SK-N-SH (cell line): Measurements from ENCODE around the gene RCAN1. TPM values are rescaled to one million over a fixed set of nuclear protein-coding genes. Genes with fewer than 3 reads are reported as not detected.

ENCODE experiments used
- CTCF ChIA-PET: fragments of 300-600, 350-600 bp; formaldehyde crosslinking; extraction: SDS; loops from one replicate; lab custom pipeline; 2021; lab: Yijun Ruan, JAX
- POLR2A ChIA-PET: fragments of 350-600 bp; sonication (Branson Sonifier 250); formaldehyde crosslinking; extraction: SDS; loops from one replicate; lab custom pipeline; 2020; ENCODE audit warnings: antibody characterized with exemption, inconsistent platforms; lab: Yijun Ruan, JAX
- DNase-seq: peaks from one replicate; pipeline ENCODE4 v3.0.0; 2012
- H2AFZ ChIP-seq: fragments of 200-600 bp; sonication (generic); 2 replicates; pipeline ENCODE4 v1.8.1; 2016; ENCODE audit warnings: antibody characterized with exemption, mild to moderate bottlenecking, low read depth
- H3F3A ChIP-seq: fragments of 200-600 bp; sonication (generic); replicated peaks from 2 replicates; pipeline ENCODE3; 2016; ENCODE audit warnings: antibody characterized with exemption, mild to moderate bottlenecking; ENCODE audit not compliant: insufficient read depth
- H3K27ac ChIP-seq, 2 experiments: fragments of 200-500 bp in 1 of 2; fragments of 200-600 bp in 1 of 2; sonication (Bioruptor generic) in 1 of 2; sonication (generic), shearing (Covaris generic) in 1 of 2; 2 replicates each; pipeline versions ENCODE4 v1.5.1 to v1.6.1; 2014 to 2016; ENCODE audit warnings: low read depth in 2 of 2, inconsistent platforms in 1 of 2, low read length in 1 of 2, mild to moderate bottlenecking in 1 of 2, mixed read lengths in 1 of 2
- H3K27me3 ChIP-seq: fragments of 200-600 bp; sonication (generic), shearing (Covaris generic); 2 replicates; pipeline ENCODE4 v1.6.1; 2016; ENCODE audit warnings: mixed run types; ENCODE audit not compliant: insufficient read depth
- H3K36me3 ChIP-seq, 2 experiments: fragments of 200-500 bp in 1 of 2; fragments of 200-600 bp in 1 of 2; sonication (Bioruptor generic) in 1 of 2; sonication (generic) in 1 of 2; replicated peaks in 1 of 2; 2 replicates each; pipeline versions ENCODE3 to v1.5.1; 2014 to 2016; ENCODE audit warnings: low read length in 1 of 2, mild to moderate bottlenecking in 1 of 2; ENCODE audit not compliant: insufficient read depth in 2 of 2, control insufficient read depth in 1 of 2
- H3K4me1 ChIP-seq, 2 experiments: fragments of 200-500 bp in 1 of 2; fragments of 200-600 bp in 1 of 2; sonication (Bioruptor generic) in 1 of 2; sonication (generic), shearing (Covaris generic) in 1 of 2; 2 replicates each; pipeline versions ENCODE4 v1.5.1 to v1.6.1; 2014 to 2016; ENCODE audit warnings: low read depth in 1 of 2, low read length in 1 of 2, mixed run types in 1 of 2; ENCODE audit not compliant: insufficient read depth in 2 of 2, control insufficient read depth in 1 of 2
- H3K4me2 ChIP-seq: fragments of 200-600 bp; sonication (generic), shearing (Covaris generic); 2 replicates; pipeline ENCODE4 v1.6.1; 2017; ENCODE audit warnings: mixed run types
- H3K4me3 ChIP-seq, 2 experiments: fragments of 200-500 bp in 1 of 2; fragments of 200-600 bp in 1 of 2; sonication (Bioruptor generic) in 1 of 2; sonication (generic), shearing (Covaris generic) in 1 of 2; 2 replicates each; pipeline versions ENCODE4 v1.5.1 to v1.8.1; 2014 to 2016; ENCODE audit warnings: low read depth in 2 of 2, inconsistent platforms in 1 of 2, low read length in 1 of 2, mild to moderate bottlenecking in 1 of 2, mixed read lengths in 1 of 2, moderate library complexity in 1 of 2
- H3K79me2 ChIP-seq: fragments of 200-600 bp; sonication (generic); 2 replicates; pipeline ENCODE4 v1.8.1; 2017; ENCODE audit warnings: mild to moderate bottlenecking; ENCODE audit not compliant: insufficient read depth
- H3K9ac ChIP-seq: fragments of 200-600 bp; sonication (generic); 2 replicates; pipeline ENCODE4 v1.6.1; 2017; ENCODE audit warnings: mixed run types
- H3K9me2 ChIP-seq: fragments of 200-600 bp; sonication (generic); 2 replicates; pipeline ENCODE4 v1.6.1; 2017; ENCODE audit warnings: mixed run types
- H3K9me3 ChIP-seq: fragments of 200-600 bp; sonication (generic); 2 replicates; pipeline ENCODE4 v1.6.1; 2017; ENCODE audit warnings: mixed run types, mild to moderate bottlenecking, moderate library complexity
- H4K20me1 ChIP-seq: fragments of 200-600 bp; sonication (generic); 2 replicates; pipeline ENCODE4 v1.6.1; 2017; ENCODE audit warnings: mild to moderate bottlenecking, mixed run types; ENCODE audit not compliant: insufficient read depth
- CHD2 ChIP-seq: fragments of 150-350 bp; IDR thresholded peaks from 2 replicates; pipeline ENCODE4 v1.6.1; 2018; ENCODE audit warnings: low read length; ENCODE audit not compliant: partially characterized antibody
- FOSL2 ChIP-seq: IDR thresholded peaks from 2 replicates; pipeline ENCODE4 v1.4.0; 2012; ENCODE audit warnings: low read depth, mild to moderate bottlenecking, moderate library complexity, borderline replicate concordance
- FOXJ3 ChIP-seq: sonication (generic); formaldehyde crosslinking; IDR thresholded peaks from 2 replicates; pipeline ENCODE4 v1.5.1; 2020; ENCODE audit warnings: mild to moderate bottlenecking, missing genetic modification reagents
- GABPA ChIP-seq: IDR thresholded peaks from 2 replicates; pipeline ENCODE4 v1.4.0; 2012; ENCODE audit warnings: low read depth, mild to moderate bottlenecking
- NRF1 ChIP-seq: IDR thresholded peaks from 2 replicates; pipeline ENCODE4 v1.6.1; 2012; ENCODE audit warnings: low read depth, mild to moderate bottlenecking, low read length
- POLR2AphosphoS5 ChIP-seq: IDR thresholded peaks from 2 replicates; pipeline ENCODE4 v1.6.1; 2012; ENCODE audit warnings: low read depth, low read length
- RAD21 ChIP-seq: IDR thresholded peaks from 2 replicates; pipeline ENCODE4 v1.6.1; 2012; ENCODE audit warnings: mild to moderate bottlenecking, low read length
- RCOR1 ChIP-seq: fragments of 150-350 bp; IDR thresholded peaks from 2 replicates; pipeline ENCODE4 v1.6.1; 2017; ENCODE audit warnings: antibody characterized with exemption, low read length
- RFX5 ChIP-seq: IDR thresholded peaks from 2 replicates; pipeline ENCODE4 v1.6.1; 2012; ENCODE audit warnings: mild to moderate bottlenecking, improper control_type of control experiment, low read length
- YY1 ChIP-seq: IDR thresholded peaks from 2 replicates; pipeline ENCODE4 v1.4.0; 2012; ENCODE audit warnings: low read depth, mild to moderate bottlenecking
- WGBS: methylation state at CpG from one replicate; pipeline ENCODE4 v1.1.6; 2017; ENCODE audit warnings: low lambda C conversion rate; 5-methylcytosine and 5-hydroxymethylcytosine counted together
- polyA plus RNA-seq, 3 experiments: library from polyadenylated mRNA; depleted of rRNA; stranded (reverse); fragments of >200 nt; gene quantifications; 2 replicates each; pipeline ENCODE4 v1.2.3, GENCODE V29; 2012
- TF ChIP-seq, protein P1 (sequence below): IDR thresholded peaks from 2 replicates; pipeline ENCODE4 v1.6.1; 2012; ENCODE audit warnings: mild to moderate bottlenecking, low read depth, low read length, moderate library complexity
- TF ChIP-seq, protein P2 (sequence below): fragments of 200-600 bp; sonication (generic); IDR thresholded peaks from 2 replicates; pipeline ENCODE4 v1.6.1; 2017; ENCODE audit warnings: antibody characterized with exemption, mild to moderate bottlenecking, moderate library complexity
- TF ChIP-seq, protein P3 (sequence below): IDR thresholded peaks from 2 replicates; pipeline ENCODE4 v1.4.0; 2012; ENCODE audit warnings: low read depth, borderline replicate concordance

Gene RCAN1
- polyA plus RNA-seq, 1 of the 3 experiments (the other 2 are of a cell fraction), result 16.7 TPM

DNA sequence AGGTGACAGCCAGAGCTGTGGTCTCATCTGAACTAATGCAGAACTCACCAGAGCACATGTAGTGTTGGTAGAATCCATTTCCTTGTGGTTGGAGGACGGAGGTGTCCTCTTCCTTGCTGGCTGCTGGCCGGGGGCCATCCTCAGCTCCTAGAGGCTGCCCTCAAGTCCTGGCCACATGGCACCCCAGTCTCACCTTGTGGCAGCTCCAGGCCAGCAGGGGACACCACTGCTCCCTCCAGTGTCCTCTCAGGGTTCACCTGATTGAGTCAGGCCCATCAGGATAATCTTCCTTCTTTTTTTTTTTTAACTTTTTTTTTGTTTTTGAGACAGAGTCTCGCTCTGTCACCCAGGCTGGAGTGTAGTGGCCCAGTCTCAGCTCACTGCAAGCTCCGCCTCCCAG, 105.8 kb downstream of the RCAN1 start:
- no peak overlapping the region for H3K4me2 ChIP-seq
- no peak overlapping the region for H2AFZ ChIP-seq
- ChIA-PET CTCF (interaction anchor here (0.7 to 2.2 kb wide), 3 partner anchors 14 to 639 kb away, joined by 3 to 6 read pairs (median 4); no protein-coding TSS in a partner anchor), POLR2A (no interaction called here)
- no peaks in the 10 kb centered on the region; the same call in 1 of the 2 replicates for H3K27me3 ChIP-seq
- 97% methylated on average over 2 of the region's 4 CpGs for WGBS
- H3K4me1 ChIP-seq, result no peaks in the 10 kb centered on the region
- no peaks in the 10 kb centered on the region for H3F3A ChIP-seq
- H3K27ac ChIP-seq, result no peak overlapping the region
- no peaks in the 10 kb centered on the region for H3K36me3 ChIP-seq
- no peaks in the 10 kb centered on the region for H3K9me2 ChIP-seq
- H3K79me2 ChIP-seq, result no peaks in the 10 kb centered on the region
- H3K4me3 ChIP-seq, result no peak overlapping the region
- no peaks in the 10 kb centered on the region for H3K9me3 ChIP-seq
- no peak overlapping the region for H3K9ac ChIP-seq
- H4K20me1 ChIP-seq, result no peaks in the 10 kb centered on the region
- TF ChIP-seq, protein P1, sequence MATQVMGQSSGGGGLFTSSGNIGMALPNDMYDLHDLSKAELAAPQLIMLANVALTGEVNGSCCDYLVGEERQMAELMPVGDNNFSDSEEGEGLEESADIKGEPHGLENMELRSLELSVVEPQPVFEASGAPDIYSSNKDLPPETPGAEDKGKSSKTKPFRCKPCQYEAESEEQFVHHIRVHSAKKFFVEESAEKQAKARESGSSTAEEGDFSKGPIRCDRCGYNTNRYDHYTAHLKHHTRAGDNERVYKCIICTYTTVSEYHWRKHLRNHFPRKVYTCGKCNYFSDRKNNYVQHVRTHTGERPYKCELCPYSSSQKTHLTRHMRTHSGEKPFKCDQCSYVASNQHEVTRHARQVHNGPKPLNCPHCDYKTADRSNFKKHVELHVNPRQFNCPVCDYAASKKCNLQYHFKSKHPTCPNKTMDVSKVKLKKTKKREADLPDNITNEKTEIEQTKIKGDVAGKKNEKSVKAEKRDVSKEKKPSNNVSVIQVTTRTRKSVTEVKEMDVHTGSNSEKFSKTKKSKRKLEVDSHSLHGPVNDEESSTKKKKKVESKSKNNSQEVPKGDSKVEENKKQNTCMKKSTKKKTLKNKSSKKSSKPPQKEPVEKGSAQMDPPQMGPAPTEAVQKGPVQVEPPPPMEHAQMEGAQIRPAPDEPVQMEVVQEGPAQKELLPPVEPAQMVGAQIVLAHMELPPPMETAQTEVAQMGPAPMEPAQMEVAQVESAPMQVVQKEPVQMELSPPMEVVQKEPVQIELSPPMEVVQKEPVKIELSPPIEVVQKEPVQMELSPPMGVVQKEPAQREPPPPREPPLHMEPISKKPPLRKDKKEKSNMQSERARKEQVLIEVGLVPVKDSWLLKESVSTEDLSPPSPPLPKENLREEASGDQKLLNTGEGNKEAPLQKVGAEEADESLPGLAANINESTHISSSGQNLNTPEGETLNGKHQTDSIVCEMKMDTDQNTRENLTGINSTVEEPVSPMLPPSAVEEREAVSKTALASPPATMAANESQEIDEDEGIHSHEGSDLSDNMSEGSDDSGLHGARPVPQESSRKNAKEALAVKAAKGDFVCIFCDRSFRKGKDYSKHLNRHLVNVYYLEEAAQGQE, result no peak
- TF ChIP-seq NRF1, result no peak
- no peak for TF ChIP-seq RAD21
- TF ChIP-seq RCOR1, result no peak
- no peak for TF ChIP-seq CHD2
- no peak for TF ChIP-seq FOXJ3 (CRISPR knock-in tag)
- TF ChIP-seq, protein P2, sequence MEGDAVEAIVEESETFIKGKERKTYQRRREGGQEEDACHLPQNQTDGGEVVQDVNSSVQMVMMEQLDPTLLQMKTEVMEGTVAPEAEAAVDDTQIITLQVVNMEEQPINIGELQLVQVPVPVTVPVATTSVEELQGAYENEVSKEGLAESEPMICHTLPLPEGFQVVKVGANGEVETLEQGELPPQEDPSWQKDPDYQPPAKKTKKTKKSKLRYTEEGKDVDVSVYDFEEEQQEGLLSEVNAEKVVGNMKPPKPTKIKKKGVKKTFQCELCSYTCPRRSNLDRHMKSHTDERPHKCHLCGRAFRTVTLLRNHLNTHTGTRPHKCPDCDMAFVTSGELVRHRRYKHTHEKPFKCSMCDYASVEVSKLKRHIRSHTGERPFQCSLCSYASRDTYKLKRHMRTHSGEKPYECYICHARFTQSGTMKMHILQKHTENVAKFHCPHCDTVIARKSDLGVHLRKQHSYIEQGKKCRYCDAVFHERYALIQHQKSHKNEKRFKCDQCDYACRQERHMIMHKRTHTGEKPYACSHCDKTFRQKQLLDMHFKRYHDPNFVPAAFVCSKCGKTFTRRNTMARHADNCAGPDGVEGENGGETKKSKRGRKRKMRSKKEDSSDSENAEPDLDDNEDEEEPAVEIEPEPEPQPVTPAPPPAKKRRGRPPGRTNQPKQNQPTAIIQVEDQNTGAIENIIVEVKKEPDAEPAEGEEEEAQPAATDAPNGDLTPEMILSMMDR, result peak; percentile 30
- DNase-seq, result no peak

DNA sequence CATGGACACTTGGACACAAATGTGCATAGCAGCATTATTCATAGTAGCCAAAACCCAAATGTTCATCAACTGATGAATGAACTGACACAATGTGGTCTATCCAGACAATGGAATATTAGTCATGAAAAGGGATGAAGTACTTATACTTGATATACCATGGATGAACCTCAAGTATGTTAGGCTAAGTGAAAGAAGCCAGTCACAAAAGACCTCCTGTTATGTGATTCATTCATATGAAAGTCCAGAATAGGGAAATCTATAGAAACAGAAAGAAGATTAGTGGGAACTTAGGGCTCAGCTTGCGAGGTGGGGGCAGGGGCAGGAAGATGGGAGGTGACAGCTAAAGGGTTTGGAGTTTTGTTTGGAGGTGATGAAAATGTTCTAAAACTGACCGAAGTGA, 110.3 kb downstream of the RCAN1 start:
- Histone ChIP-seq H3K4me2 (no peak overlapping the region), H3K27ac (no peak overlapping the region), H3K9me2 (no peaks in the 10 kb centered on the region), H3K79me2 (no peaks in the 10 kb centered on the region), H3K4me3 (no peak overlapping the region), H3K36me3 (no peaks in the 10 kb centered on the region), H3K27me3 (peaks cover 8% of the 10 kb centered on the region; the same call in 1 of the 2 replicates), H3F3A (no peaks in the 10 kb centered on the region), H2AFZ (no peak overlapping the region), H3K9me3 (no peaks in the 10 kb centered on the region), H3K4me1 (no peaks in the 10 kb centered on the region), H3K9ac (no peak overlapping the region), H4K20me1 (no peaks in the 10 kb centered on the region)
- CTCF ChIA-PET, result no interaction called here
- 40% methylated on average over 2 of the region's 2 CpGs for WGBS
- DNase-seq, result no peak
- TF ChIP-seq GABPA (no peak), FOXJ3 (CRISPR knock-in tag) (no peak), YY1 (no peak), FOSL2 (no peak), RFX5 (no peak), POLR2AphosphoS5 (no peak)
- TF ChIP-seq, protein P3, sequence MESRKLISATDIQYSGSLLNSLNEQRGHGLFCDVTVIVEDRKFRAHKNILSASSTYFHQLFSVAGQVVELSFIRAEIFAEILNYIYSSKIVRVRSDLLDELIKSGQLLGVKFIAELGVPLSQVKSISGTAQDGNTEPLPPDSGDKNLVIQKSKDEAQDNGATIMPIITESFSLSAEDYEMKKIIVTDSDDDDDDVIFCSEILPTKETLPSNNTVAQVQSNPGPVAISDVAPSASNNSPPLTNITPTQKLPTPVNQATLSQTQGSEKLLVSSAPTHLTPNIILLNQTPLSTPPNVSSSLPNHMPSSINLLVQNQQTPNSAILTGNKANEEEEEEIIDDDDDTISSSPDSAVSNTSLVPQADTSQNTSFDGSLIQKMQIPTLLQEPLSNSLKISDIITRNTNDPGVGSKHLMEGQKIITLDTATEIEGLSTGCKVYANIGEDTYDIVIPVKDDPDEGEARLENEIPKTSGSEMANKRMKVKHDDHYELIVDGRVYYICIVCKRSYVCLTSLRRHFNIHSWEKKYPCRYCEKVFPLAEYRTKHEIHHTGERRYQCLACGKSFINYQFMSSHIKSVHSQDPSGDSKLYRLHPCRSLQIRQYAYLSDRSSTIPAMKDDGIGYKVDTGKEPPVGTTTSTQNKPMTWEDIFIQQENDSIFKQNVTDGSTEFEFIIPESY, result no peak
- POLR2A ChIA-PET, result no interaction called here
